HepG2 (cell line): Measurements from ENCODE around the gene RTF1. TPM values are rescaled to one million over a fixed set of nuclear protein-coding genes. Genes with fewer than 3 reads are reported as not detected.

Experiments used
- ARID4A ChIP-seq: sonication (generic); formaldehyde crosslinking; IDR thresholded peaks from 2 replicates; pipeline ENCODE4 v1.5.0; 2020; ENCODE audit warnings: mild to moderate bottlenecking, missing genetic modification reagents, borderline replicate concordance
- ETV6 ChIP-seq: sonication (generic); formaldehyde crosslinking; conservative IDR thresholded peaks from 2 replicates; pipeline ENCODE4 v1.4.0; 2020; ENCODE audit warnings: missing genetic modification reagents
- FOXP1 ChIP-seq, 2 experiments: fragments of 450-650 bp in 1 of 2; IDR thresholded peaks; 2 replicates each; pipeline ENCODE4 v1.6.1; 2017 to 2018; ENCODE audit warnings: antibody characterized with exemption in 1 of 2
- MZF1 ChIP-seq: sonication (generic); formaldehyde crosslinking; IDR thresholded peaks from 2 replicates; pipeline ENCODE4 v1.8.1; 2023; ENCODE audit warnings: mild to moderate bottlenecking, missing genetic modification reagents, borderline replicate concordance
- RERE ChIP-seq: IDR thresholded peaks from 2 replicates; pipeline ENCODE4 v1.6.1; 2016; ENCODE audit warnings: low read depth, missing genetic modification reagents, missing compliant biosample characterization
- TAF15 ChIP-seq: fragments of 200-400 bp; formaldehyde crosslinking; IDR thresholded peaks from one replicate; pipeline ENCODE4 v1.6.1; 2018; ENCODE audit warnings: mild to moderate bottlenecking, low read depth, low read length; ENCODE audit not compliant: poor library complexity, severe bottlenecking
- ZBTB2 ChIP-seq: sonication (generic); formaldehyde crosslinking; IDR thresholded peaks from 2 replicates; pipeline ENCODE4 v1.8.0; 2022; ENCODE audit warnings: low read depth, missing genetic modification reagents
- ZNF616 ChIP-seq: sonication (generic); formaldehyde crosslinking; IDR thresholded peaks from 2 replicates; pipeline ENCODE4 v1.5.0; 2020; ENCODE audit warnings: low read depth, mild to moderate bottlenecking, missing genetic modification reagents
- ZNF839 ChIP-seq: sonication (generic); formaldehyde crosslinking; IDR thresholded peaks from 2 replicates; pipeline ENCODE4 v1.4.0; 2020; ENCODE audit warnings: missing genetic modification reagents, mild to moderate bottlenecking, borderline replicate concordance
- polyA plus RNA-seq, 8 experiments: library from polyadenylated mRNA; depleted of rRNA in 3 of 8; stranded (reverse) in 7 of 8; unstranded in 1 of 8; fragments of >200 nt; fragmentation: Illumina TruSeq in 4 of 8; extraction: Trizol in 4 of 8; gene quantifications; 2 replicates each; pipeline versions ENCODE4 v1.2.1 to v1.2.3, GENCODE V29; 2011 to 2016; ENCODE audit warnings: low read depth in 4 of 8, missing spikeins in 1 of 8, mixed read lengths in 1 of 8; ENCODE audit not compliant: insufficient read depth in 1 of 8
- total RNA-seq, 5 experiments: library from RNA; depleted of rRNA; stranded (reverse); fragments of >200 nt; fragmentation: Illumina TruSeq; extraction: Trizol; gene quantifications; 2 replicates each; pipeline ENCODE4 v1.2.3, GENCODE V29; 2016; ENCODE audit warnings: low read depth in 1 of 5
- TF ChIP-seq, protein P1 (sequence below): sonication (generic); formaldehyde crosslinking; IDR thresholded peaks from 2 replicates; pipeline ENCODE4 v1.5.0; 2020; ENCODE audit warnings: mild to moderate bottlenecking, missing genetic modification reagents

Gene RTF1
- total and polyA plus RNA-seq, 2 of the 13 experiments (the other 11 are each of a cell fraction or from before 2014, with no cell fraction given): 13.9 to 17.9 TPM

DNA sequence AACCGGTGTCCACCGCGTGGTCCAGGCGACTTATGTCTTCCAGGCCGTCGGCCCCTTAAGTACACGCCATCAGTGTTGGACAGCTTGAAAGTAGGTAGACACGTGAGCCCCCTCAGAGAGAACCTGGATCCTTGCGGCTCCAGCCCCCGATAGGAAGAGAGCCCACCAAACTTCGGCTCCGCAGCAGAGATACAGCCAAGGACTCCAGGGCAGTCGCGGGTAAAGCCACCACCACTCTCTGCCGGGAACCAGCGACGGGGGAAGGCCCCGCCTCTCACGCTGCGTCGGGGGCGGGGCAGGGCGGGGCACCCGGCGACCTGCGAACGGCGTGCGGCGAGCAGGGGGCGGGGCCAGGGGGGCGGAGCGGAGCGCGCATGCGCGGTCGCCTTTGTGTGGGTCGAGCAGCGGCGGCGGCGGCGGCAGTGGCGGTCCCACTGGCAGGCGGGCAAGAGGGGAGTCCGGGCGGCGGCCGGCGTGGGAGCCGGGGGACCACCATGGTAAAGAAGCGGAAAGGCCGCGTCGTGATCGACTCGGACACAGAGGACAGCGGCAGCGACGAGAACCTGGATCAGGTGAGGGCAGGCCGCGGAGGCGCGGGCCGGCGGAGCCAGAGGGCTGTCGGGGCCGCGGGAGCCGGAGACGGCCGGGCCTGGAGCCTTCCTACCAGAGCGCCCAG lies at the start of gene RTF1 (continued):
- TF ChIP-seq ZBTB2 (CRISPR knock-in tag) (peak; percentile 61; the same call in 1 of the 2 replicates), FOXP1 (IDR thresholded peaks at IDR 0.05) (no peak), FOXP1 (CRISPR knock-in tag; IDR thresholded peaks at IDR 0.05) (no peak), MZF1 (CRISPR knock-in tag) (no peak), ARID4A (CRISPR knock-in tag) (peak; percentile 86; the same call in 1 of the 2 replicates), ETV6 (CRISPR knock-in tag) (no peak), ZNF616 (CRISPR knock-in tag) (no peak), TAF15 (no peak), ZNF839 (CRISPR knock-in tag) (no peak), RERE (no peak)
- TF ChIP-seq, protein P1, sequence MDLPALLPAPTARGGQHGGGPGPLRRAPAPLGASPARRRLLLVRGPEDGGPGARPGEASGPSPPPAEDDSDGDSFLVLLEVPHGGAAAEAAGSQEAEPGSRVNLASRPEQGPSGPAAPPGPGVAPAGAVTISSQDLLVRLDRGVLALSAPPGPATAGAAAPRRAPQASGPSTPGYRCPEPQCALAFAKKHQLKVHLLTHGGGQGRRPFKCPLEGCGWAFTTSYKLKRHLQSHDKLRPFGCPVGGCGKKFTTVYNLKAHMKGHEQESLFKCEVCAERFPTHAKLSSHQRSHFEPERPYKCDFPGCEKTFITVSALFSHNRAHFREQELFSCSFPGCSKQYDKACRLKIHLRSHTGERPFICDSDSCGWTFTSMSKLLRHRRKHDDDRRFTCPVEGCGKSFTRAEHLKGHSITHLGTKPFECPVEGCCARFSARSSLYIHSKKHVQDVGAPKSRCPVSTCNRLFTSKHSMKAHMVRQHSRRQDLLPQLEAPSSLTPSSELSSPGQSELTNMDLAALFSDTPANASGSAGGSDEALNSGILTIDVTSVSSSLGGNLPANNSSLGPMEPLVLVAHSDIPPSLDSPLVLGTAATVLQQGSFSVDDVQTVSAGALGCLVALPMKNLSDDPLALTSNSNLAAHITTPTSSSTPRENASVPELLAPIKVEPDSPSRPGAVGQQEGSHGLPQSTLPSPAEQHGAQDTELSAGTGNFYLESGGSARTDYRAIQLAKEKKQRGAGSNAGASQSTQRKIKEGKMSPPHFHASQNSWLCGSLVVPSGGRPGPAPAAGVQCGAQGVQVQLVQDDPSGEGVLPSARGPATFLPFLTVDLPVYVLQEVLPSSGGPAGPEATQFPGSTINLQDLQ (CRISPR knock-in tag): no peak
